22Rv1 (cell line): ENCODE results near the gene IRX2.

Source experiments
- H3K27ac ChIP-seq: fragments of 450-650 bp; 2 replicates; pipeline ENCODE4 v1.5.1; 2017
- CTCF ChIP-seq: fragments of 450-650 bp; IDR thresholded peaks from 2 replicates; pipeline ENCODE4 v1.5.1; 2017; ENCODE audit warnings: mild to moderate bottlenecking
- ZFX ChIP-seq: fragments of 450-650 bp; IDR thresholded peaks from 2 replicates; pipeline ENCODE4 v1.6.1; 2017; ENCODE audit warnings: antibody characterized with exemption, borderline replicate concordance

The IRX2 gene

GRCh38 chr5:2697446-2698200 lies 53.9 kb downstream of the IRX2 start:
- no peak overlapping the region for H3K27ac ChIP-seq
- no peak for TF ChIP-seq ZFX
- TF ChIP-seq CTCF = no peak

DNA sequence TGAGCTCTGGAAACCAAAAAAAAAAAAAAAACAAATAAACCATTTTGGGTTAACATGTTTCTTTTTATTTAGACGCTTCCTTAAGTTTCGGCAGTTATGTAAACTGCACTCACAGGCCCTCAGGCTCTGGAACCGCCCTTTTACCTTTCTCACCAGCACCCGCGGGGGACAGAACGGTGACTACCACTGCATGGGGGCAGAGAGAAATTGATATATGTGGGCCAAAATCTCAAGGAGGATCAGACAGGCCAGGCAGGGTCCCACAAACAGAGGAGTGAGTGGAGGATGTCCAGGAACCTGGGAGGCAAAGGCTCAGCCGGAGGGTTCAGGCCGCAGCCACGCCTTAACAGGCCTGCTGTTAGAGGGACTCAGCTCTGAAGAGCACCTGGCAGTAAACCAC lies 54.4 kb downstream of the IRX2 start:
- no peak overlapping the region for H3K27ac ChIP-seq

More for the DNA sequence above, 54.4 kb downstream of the IRX2 start:
- TF ChIP-seq CTCF (no peak), ZFX (no peak)
